ENCODE results near the gene KCNMB1.

Gene KCNMB1

DNA sequence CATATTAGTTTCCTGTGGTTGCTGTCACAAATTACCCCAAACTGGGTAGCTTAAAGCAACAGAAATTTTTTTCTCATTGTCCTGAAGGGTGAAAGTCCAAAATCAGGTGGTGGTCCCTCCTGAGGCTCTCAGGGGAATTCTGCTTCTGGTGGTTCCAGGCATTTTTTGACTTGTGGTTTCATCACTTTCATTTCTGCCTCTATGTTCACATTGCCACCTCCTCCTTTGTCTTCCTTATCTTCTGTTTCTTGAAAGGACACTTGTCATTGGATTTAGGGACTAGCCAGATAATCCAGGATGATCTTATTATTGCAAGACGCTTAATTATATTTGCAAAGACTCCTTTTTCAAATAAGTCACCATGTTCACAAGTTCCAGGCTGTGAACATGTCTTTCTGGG is 43.2 kb downstream of the KCNMB1 start:
- Histone ChIP-seq H3K27me3 (replicated peaks; ENCODE audit: insufficient read depth, low read length) (no peaks in the 10 kb centered on the region), H2AFZ (ENCODE audit: low read length) (no peak overlapping the region), H3K4me1 (ENCODE audit: low read length) (no peaks in the 10 kb centered on the region), H3K79me2 (ENCODE audit: low read length) (no peaks in the 10 kb centered on the region), H3K9me3 (replicated peaks; ENCODE audit: insufficient read depth, low read length) (no peaks in the 10 kb centered on the region), H3K4me3 (ENCODE audit: low read length) (no peak overlapping the region), H3K9ac (ENCODE audit: low read length) (no peak overlapping the region), H3F3A (ENCODE audit: insufficient read depth, low read length) (no peaks in the 10 kb centered on the region), H3K27ac (ENCODE audit: low read length) (no peak overlapping the region), H3K36me3 (replicated peaks; ENCODE audit: insufficient read depth, low read length) (no peaks in the 10 kb centered on the region), H4K20me1 (ENCODE audit: insufficient read depth, low read length) (no peaks in the 10 kb centered on the region), H3K9me2 (replicated peaks; ENCODE audit: insufficient read depth, low read length) (no peaks in the 10 kb centered on the region), H3K4me2 (ENCODE audit: low read depth, low read length) (no peak overlapping the region)
- TF ChIP-seq, protein P1, sequence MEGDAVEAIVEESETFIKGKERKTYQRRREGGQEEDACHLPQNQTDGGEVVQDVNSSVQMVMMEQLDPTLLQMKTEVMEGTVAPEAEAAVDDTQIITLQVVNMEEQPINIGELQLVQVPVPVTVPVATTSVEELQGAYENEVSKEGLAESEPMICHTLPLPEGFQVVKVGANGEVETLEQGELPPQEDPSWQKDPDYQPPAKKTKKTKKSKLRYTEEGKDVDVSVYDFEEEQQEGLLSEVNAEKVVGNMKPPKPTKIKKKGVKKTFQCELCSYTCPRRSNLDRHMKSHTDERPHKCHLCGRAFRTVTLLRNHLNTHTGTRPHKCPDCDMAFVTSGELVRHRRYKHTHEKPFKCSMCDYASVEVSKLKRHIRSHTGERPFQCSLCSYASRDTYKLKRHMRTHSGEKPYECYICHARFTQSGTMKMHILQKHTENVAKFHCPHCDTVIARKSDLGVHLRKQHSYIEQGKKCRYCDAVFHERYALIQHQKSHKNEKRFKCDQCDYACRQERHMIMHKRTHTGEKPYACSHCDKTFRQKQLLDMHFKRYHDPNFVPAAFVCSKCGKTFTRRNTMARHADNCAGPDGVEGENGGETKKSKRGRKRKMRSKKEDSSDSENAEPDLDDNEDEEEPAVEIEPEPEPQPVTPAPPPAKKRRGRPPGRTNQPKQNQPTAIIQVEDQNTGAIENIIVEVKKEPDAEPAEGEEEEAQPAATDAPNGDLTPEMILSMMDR (IDR thresholded peaks at IDR 0.05; ENCODE audit: low read length) = no peak
- TF ChIP-seq EZH2phosphoT487 (IDR thresholded peaks at IDR 0.05; ENCODE audit: low read length) (no peak), EZH2 (optimal IDR thresholded peaks at IDR 0.05; ENCODE audit: low read depth, low read length) (no peak)
- no peak for DNase-seq

DNA sequence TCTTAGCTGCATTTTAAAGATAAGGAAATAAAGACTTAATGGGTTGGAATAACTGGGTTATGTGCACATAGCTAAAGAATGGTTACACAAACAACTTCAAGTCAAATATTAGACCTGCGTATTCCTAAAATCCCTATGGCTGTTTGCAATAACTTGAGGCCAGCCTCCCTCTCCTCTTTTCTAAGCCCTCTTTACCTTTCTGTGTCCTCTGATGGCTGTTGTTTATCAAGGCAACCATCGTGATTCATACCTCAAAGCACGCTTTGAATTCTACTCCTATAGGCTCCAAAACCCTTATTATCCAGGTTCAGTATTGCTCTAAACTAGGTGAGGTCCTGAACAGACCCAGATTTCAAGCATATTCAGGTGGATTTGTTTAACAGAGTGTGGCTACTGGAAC is 46.0 kb downstream of the KCNMB1 start:
- no peaks in the 10 kb centered on the region for H3F3A ChIP-seq (ENCODE audit: insufficient read depth, low read length)
- no peaks in the 10 kb centered on the region for H3K79me2 ChIP-seq (ENCODE audit: low read length)
- TF ChIP-seq, protein P1 (IDR thresholded peaks at IDR 0.05; ENCODE audit: low read length) = no peak
- no peak for TF ChIP-seq EZH2phosphoT487 (IDR thresholded peaks at IDR 0.05; ENCODE audit: low read length)
- no peak for TF ChIP-seq EZH2 (optimal IDR thresholded peaks at IDR 0.05; ENCODE audit: low read depth, low read length)
- no peak for DNase-seq
- H3K9me3 ChIP-seq (replicated peaks; ENCODE audit: insufficient read depth, low read length) = no peaks in the 10 kb centered on the region
- no peaks in the 10 kb centered on the region for H3K9me2 ChIP-seq (replicated peaks; ENCODE audit: insufficient read depth, low read length)
- no peak overlapping the region for H3K4me2 ChIP-seq (ENCODE audit: low read depth, low read length)
- no peak overlapping the region for H2AFZ ChIP-seq (ENCODE audit: low read length)
- no peaks in the 10 kb centered on the region for H4K20me1 ChIP-seq (ENCODE audit: insufficient read depth, low read length)
- no peaks in the 10 kb centered on the region for H3K27me3 ChIP-seq (replicated peaks; ENCODE audit: insufficient read depth, low read length)
- H3K9ac ChIP-seq (ENCODE audit: low read length) = no peak overlapping the region
- no peak overlapping the region for H3K4me3 ChIP-seq (ENCODE audit: low read length)
- H3K36me3 ChIP-seq (replicated peaks; ENCODE audit: insufficient read depth, low read length) = no peaks in the 10 kb centered on the region
- no peak overlapping the region for H3K27ac ChIP-seq (ENCODE audit: low read length)
- H3K4me1 ChIP-seq (ENCODE audit: low read length) = peaks cover 12% of the 10 kb centered on the region

DNA sequence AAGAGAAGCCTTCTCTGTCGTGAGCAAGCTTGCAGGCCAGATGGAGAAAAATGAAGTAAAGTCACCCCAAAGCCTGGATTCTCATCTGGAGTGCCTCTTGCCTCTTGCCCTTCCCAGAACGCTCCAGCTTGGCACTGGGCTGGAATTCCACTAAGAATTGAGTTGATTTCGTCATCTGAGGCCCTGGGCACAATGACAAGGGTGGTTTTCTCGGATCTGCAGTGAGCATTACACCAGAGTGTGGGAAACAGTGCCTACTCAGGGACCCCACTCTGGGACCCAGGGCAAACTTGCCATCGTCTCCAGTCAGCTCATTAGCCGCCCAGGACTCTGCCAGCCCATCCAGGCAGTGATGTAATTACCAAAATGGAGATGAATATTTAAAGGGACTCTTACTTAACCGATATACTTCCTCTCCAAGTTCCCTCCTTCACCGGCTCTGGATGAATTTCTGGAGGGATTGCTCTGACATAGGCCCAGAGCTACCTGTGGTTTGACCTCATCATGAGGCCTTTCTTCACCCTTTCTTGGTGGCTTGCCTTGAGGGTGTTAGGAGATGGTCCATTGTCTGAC is 46.9 kb downstream of the KCNMB1 start:
- no peaks in the 10 kb centered on the region for H3K27me3 ChIP-seq (replicated peaks; ENCODE audit: insufficient read depth, low read length)
- no peak for DNase-seq
- H3K9me3 ChIP-seq (replicated peaks; ENCODE audit: insufficient read depth, low read length) = no peaks in the 10 kb centered on the region
- H4K20me1 ChIP-seq (ENCODE audit: insufficient read depth, low read length) = no peaks in the 10 kb centered on the region
- H3K27ac ChIP-seq (ENCODE audit: low read length) = no peak overlapping the region
- H3K9me2 ChIP-seq (replicated peaks; ENCODE audit: insufficient read depth, low read length) = no peaks in the 10 kb centered on the region
- no peaks in the 10 kb centered on the region for H3K79me2 ChIP-seq (ENCODE audit: low read length)
- H3K4me2 ChIP-seq (ENCODE audit: low read depth, low read length) = no peak overlapping the region
- no peaks in the 10 kb centered on the region for H3F3A ChIP-seq (ENCODE audit: insufficient read depth, low read length)
- H3K36me3 ChIP-seq (replicated peaks; ENCODE audit: insufficient read depth, low read length) = no peaks in the 10 kb centered on the region
- TF ChIP-seq, protein P1 (IDR thresholded peaks at IDR 0.05; ENCODE audit: low read length) = no peak
- TF ChIP-seq EZH2 (optimal IDR thresholded peaks at IDR 0.05; ENCODE audit: low read depth, low read length) = no peak
- no peak for TF ChIP-seq EZH2phosphoT487 (IDR thresholded peaks at IDR 0.05; ENCODE audit: low read length)
- no peak overlapping the region for H2AFZ ChIP-seq (ENCODE audit: low read length)
- peaks cover 13% of the 10 kb centered on the region for H3K4me1 ChIP-seq (ENCODE audit: low read length)
- H3K4me3 ChIP-seq (ENCODE audit: low read length) = no peak overlapping the region
- no peak overlapping the region for H3K9ac ChIP-seq (ENCODE audit: low read length)

Measured in MM.1S (cell line).